Spleen (tissue), 11 donors: Measurements from ENCODE around the gene FIBCD1. TPM values are rescaled to one million over a fixed set of nuclear protein-coding genes. Genes with fewer than 3 reads are reported as not detected.

ENCODE experiments used
- DNase-seq: peaks from one replicate; pipeline ENCODE4 v3.0.0-alpha.2; 2020
- H3K27ac ChIP-seq, 8 donors: fragments of 200-600 bp; sonication (generic) in 7 of 8; 1 replicate in 4 of 8; 2 replicates in 4 of 8; pipeline versions ENCODE4 v1.5.0 to v1.8.0; 2016 to 2021; ENCODE audit warnings: inconsistent platforms in 4 of 8, mild to moderate bottlenecking in 4 of 8, moderate library complexity in 1 of 8
- H3K27me3 ChIP-seq, 7 donors: fragments of 200-600 bp; sonication (generic) in 6 of 7; replicated peaks in 1 of 7; 1 replicate in 4 of 7; 2 replicates in 3 of 7; pipeline versions ENCODE4 v1.5.0 to v1.8.0; 2016 to 2021; ENCODE audit warnings: inconsistent platforms in 3 of 7, mild to moderate bottlenecking in 1 of 7
- H3K36me3 ChIP-seq, 6 donors: fragments of 200-600 bp; sonication (generic) in 5 of 6; 1 replicate in 4 of 6; 2 replicates in 2 of 6; pipeline versions ENCODE4 v1.5.0 to v1.8.0; 2016 to 2021; ENCODE audit warnings: inconsistent platforms in 2 of 6
- H3K4me1 ChIP-seq, 6 donors: fragments of 200-600 bp; sonication (generic) in 5 of 6; 1 replicate in 3 of 6; 2 replicates in 3 of 6; pipeline versions ENCODE4 v1.5.0 to v1.8.0; 2016 to 2021; ENCODE audit warnings: inconsistent platforms in 3 of 6
- H3K4me3 ChIP-seq, 8 donors: fragments of 200-600 bp; sonication (generic) in 7 of 8; 1 replicate in 4 of 8; 2 replicates in 4 of 8; pipeline versions ENCODE4 v1.5.0 to v1.8.0; 2016 to 2021; ENCODE audit warnings: inconsistent platforms in 4 of 8, mild to moderate bottlenecking in 4 of 8, moderate library complexity in 2 of 8
- H3K9me3 ChIP-seq, 8 donors: fragments of 200-600 bp; sonication (generic) in 7 of 8; 1 replicate in 4 of 8; 2 replicates in 4 of 8; pipeline versions ENCODE4 v1.5.0 to v1.8.0; 2016 to 2021; ENCODE audit warnings: inconsistent platforms in 4 of 8
- POLR2A ChIP-seq, 3 donors: fragments of 450-650 bp; IDR thresholded peaks; one replicate each; pipeline ENCODE4 v1.5.1; 2017; ENCODE audit warnings: antibody characterized with exemption in 3 of 3, mild to moderate bottlenecking in 1 of 3
- POLR2AphosphoS5 ChIP-seq, 3 donors: sonication (generic); formaldehyde crosslinking; IDR thresholded peaks; one replicate each; pipeline ENCODE4 v1.5.1; 2017; ENCODE audit warnings: antibody characterized with exemption in 3 of 3
- WGBS, 5 donors: extraction: QIAGEN DNeasy Blood & Tissue Kit in 3 of 5; methylation state at CpG; one replicate each; pipeline versions ENCODE4 v1.1.5 to v1.1.7; 2013 to 2018; 5-methylcytosine and 5-hydroxymethylcytosine counted together
- intact Hi-C: fragments of 100-400 bp; cut with DNase I; formaldehyde crosslinking; loops from one replicate; pipeline ENCODE4 v1.15.0; 2023; ENCODE audit warnings: low total_unique reads
- polyA plus RNA-seq, 3 donors: library from polyadenylated mRNA; stranded (reverse); fragments of 200-250 nt; gene quantifications; one replicate each; pipeline ENCODE4 v1.2.1, GENCODE V29; 2013
- total RNA-seq, 7 donors: library from RNA; depleted of rRNA in 3 of 7; stranded (reverse); fragments of >200 nt in 3 of 7; fragmentation: NEBNext Ultra II Directional in 4 of 7; extraction: Animal tissue kit (Norgen Biotek cat#: 25700) in 4 of 7; gene quantifications; one replicate each; pipeline versions ENCODE4 v1.1.0 to v1.2.1, GENCODE V29; 2016 to 2021
- TF ChIP-seq, protein P1 (sequence below), 11 experiments: fragments of 200-600 bp in 7 of 11; fragments of 450-650 bp in 4 of 11; sonication (generic) in 4 of 11; IDR thresholded peaks in 8 of 11; conservative IDR thresholded peaks in 3 of 11; 1 replicate in 7 of 11; 2 replicates in 4 of 11; pipeline versions ENCODE4 v1.4.0 to v1.8.0; 2016 to 2021; ENCODE audit warnings: antibody characterized with exemption in 11 of 11, inconsistent platforms in 4 of 11, mild to moderate bottlenecking in 1 of 11
- donor health status: healthy with polysubstance abuse.
- donor health status: DM: no; HTN: no; CAD: no; lungs with moderate emphysema.
- donor health status: DM: no; HTN: no; CAD: no.
- donor health status: Bipolar disorder and iron deficiency.
- donor health status: healthy.
- donor health status: DM: no; HTN: no; CAD: no.
- donor health status: DM: yes; HTN: yes; CAD: no.

FIBCD1 gene
- total and polyA plus RNA-seq, 10 donors: 0.02 to 0.51 (median 0.35) TPM; not detected in 3

DNA sequence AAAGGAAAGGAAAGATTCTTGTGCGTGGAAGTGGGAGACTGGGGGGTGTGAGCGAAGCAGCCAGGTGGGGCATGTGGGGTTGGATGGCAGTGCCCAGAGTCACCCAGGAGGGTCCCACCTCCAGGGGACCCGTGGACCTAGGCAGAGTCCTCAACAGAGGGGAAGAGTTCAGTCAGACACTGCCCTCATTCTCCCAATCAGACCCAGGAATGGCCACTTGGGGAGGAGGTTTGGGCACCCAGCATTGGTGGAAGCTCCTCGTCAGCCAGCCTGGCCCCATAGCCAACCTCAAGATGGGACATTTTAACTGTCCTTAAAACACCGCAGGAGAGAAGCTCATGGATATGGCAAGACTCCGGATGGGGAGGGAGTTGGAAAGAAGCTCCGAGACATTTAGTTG, 48.0 kb upstream of the FIBCD1 start:
- DNase-seq: no peak
- Histone ChIP-seq H3K4me1 (peaks cover 0 to 6% (median 0%) of the 10 kb centered on the region in 6 donors), H3K36me3 (no peaks in the 10 kb centered on the region), H3K27me3 (peaks cover 0 to 25% (median 0%) of the 10 kb centered on the region in 7 donors), H3K9me3 (no peaks in the 10 kb centered on the region), H3K4me3 (no peak overlapping the region), H3K27ac (no peak overlapping the region)
- intact Hi-C loops: no loop called here
- 77 to 88% (median 84%) methylated on average over 7 of the region's 7 CpGs for WGBS, 5 donors
- TF ChIP-seq, protein P1, sequence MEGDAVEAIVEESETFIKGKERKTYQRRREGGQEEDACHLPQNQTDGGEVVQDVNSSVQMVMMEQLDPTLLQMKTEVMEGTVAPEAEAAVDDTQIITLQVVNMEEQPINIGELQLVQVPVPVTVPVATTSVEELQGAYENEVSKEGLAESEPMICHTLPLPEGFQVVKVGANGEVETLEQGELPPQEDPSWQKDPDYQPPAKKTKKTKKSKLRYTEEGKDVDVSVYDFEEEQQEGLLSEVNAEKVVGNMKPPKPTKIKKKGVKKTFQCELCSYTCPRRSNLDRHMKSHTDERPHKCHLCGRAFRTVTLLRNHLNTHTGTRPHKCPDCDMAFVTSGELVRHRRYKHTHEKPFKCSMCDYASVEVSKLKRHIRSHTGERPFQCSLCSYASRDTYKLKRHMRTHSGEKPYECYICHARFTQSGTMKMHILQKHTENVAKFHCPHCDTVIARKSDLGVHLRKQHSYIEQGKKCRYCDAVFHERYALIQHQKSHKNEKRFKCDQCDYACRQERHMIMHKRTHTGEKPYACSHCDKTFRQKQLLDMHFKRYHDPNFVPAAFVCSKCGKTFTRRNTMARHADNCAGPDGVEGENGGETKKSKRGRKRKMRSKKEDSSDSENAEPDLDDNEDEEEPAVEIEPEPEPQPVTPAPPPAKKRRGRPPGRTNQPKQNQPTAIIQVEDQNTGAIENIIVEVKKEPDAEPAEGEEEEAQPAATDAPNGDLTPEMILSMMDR (IDR thresholded peaks at IDR 0.05 in 8 of 11, conservative IDR thresholded peaks at IDR 0.05 in 3 of 11): no peak
- TF ChIP-seq POLR2AphosphoS5 (IDR thresholded peaks at IDR 0.05) (no peak), POLR2A (IDR thresholded peaks at IDR 0.05) (no peak)

DNA sequence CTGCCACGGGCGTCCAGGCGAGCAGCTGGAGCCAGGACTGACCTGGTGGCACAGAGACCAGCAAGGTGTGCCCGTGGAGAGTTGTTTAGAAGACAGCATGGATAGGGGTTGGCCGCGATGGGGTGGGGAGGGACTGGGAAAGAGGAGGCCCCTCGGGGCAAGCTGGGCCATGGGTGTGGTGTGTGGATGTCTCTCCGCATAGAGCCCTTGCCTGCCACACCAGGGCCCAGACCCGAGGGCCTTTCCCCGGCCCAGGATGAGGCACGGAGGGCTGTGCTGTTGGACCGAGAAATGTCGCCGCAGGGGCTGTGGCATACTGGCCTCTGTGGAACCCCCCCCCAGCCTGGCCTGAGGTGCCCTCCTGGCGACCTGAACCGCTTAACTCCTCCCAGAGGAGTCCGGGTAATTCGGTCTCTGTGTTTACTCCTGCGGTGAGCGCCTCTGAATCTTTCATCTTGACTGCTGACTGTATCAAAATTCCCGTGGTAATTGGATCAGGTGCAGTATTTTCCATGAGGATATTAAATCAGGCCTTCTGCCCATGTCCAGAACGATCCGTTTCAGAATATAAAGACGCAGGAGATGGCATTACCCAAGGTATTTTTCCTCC, 47.4 kb upstream of the FIBCD1 start:
- TF ChIP-seq, protein P1 (IDR thresholded peaks at IDR 0.05 in 8 of 11, conservative IDR thresholded peaks at IDR 0.05 in 3 of 11): no peak
- no peak for TF ChIP-seq POLR2AphosphoS5 (IDR thresholded peaks at IDR 0.05)
- TF ChIP-seq POLR2A (IDR thresholded peaks at IDR 0.05): no peak
- Histone ChIP-seq H3K27ac (no peak overlapping the region), H3K4me1 (peaks cover 0 to 2% (median 0%) of the 10 kb centered on the region in 6 donors), H3K27me3 (peaks cover 0 to 29% (median 0%) of the 10 kb centered on the region in 7 donors), H3K4me3 (no peak overlapping the region), H3K9me3 (no peaks in the 10 kb centered on the region), H3K36me3 (no peaks in the 10 kb centered on the region)
- 73 to 80% (median 77%) methylated on average over 22 to 24 of the region's 24 CpGs for WGBS, 5 donors
- intact Hi-C loops: no loop called here
- no peak for DNase-seq

DNA sequence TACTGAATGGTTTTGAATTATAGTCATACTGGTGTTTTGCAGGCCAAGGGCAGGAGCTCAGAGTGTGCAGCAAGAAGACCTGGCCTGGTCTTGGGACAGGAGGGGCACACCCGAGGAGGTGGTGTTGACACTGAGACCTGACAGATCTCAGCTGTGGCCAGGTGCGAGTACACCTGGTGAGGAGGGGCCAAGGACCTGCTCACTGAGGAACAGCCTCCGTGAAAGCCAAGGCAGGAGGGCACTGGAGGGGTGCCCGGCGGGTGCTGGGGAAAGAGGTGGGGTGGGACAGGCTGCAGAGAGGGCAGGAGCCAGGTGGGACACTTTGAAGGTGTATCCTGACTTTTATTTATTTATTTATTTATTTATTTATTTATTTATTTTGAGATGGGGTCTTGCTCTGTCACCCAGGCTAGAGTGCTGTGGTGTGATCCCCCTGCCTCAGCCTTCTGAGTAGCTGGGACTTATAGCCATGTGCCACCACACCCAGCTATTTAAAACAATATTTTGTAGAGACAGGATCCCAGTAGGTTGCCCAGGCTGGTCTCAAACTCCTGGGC, 46.6 kb upstream of the FIBCD1 start:
- intact Hi-C loops: no loop called here
- no peak for TF ChIP-seq POLR2A (IDR thresholded peaks at IDR 0.05)
- TF ChIP-seq, protein P1 (IDR thresholded peaks at IDR 0.05 in 8 of 11, conservative IDR thresholded peaks at IDR 0.05 in 3 of 11): no peak
- TF ChIP-seq POLR2AphosphoS5 (IDR thresholded peaks at IDR 0.05): no peak
- H3K4me1 ChIP-seq: no peaks in the 10 kb centered on the region
- 68 to 88% (median 83%) methylated on average over 5 of the region's 5 CpGs for WGBS, 5 donors
- no peaks in the 10 kb centered on the region for H3K9me3 ChIP-seq
- no peak overlapping the region for H3K4me3 ChIP-seq
- peaks cover 0 to 34% (median 0%) of the 10 kb centered on the region in 7 donors for H3K27me3 ChIP-seq
- DNase-seq: no peak
- no peaks in the 10 kb centered on the region for H3K36me3 ChIP-seq
- H3K27ac ChIP-seq: no peak overlapping the region

DNA sequence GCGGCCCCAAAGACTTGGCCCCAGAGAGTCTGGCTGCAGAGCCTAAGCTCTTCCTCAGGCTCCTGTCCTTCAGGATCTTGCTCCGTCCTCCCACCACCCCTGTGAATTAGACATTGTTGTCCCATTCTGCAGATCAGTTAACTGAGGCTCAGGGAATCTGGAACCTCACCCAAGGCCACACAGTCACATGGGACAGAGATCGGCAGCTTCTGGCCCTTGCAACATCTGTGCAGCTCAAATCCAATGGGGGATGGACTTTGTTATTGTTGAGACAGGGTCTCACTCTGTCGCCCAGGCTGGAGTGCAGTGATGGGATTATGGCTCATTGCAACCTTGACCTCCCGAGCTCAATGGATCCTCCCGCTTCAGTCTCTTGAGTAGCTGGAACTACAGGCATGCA, 46.0 kb upstream of the FIBCD1 start:
- H3K9me3 ChIP-seq: no peaks in the 10 kb centered on the region
- no peaks in the 10 kb centered on the region for H3K4me1 ChIP-seq
- DNase-seq: no peak
- H3K27ac ChIP-seq: no peak overlapping the region
- peaks cover 0 to 38% (median 0%) of the 10 kb centered on the region in 7 donors for H3K27me3 ChIP-seq
- TF ChIP-seq, protein P1 (IDR thresholded peaks at IDR 0.05 in 8 of 11, conservative IDR thresholded peaks at IDR 0.05 in 3 of 11): no peak
- H3K36me3 ChIP-seq: no peaks in the 10 kb centered on the region
- H3K4me3 ChIP-seq: no peak overlapping the region
- intact Hi-C loops: no loop called here
- 73 to 89% (median 78%) methylated on average over 6 of the region's 6 CpGs for WGBS, 5 donors
